Activated CD8-positive, alpha-beta memory T cell treated with anti-CD3 and anti-CD28 coated beads, Interleukin-2, amount 10 ng/mL, durations not matched to agents 7 days and 5 days (primary cell): ENCODE measurements around the gene RREB1. TPM values are rescaled to one million over a fixed set of nuclear protein-coding genes. Genes with fewer than 3 reads are reported as not detected.

Source experiments
- ATAC-seq: fragments of 150-1000 bp; cut with Tn5 transposase; one replicate; pipeline ENCODE4 v1.10.0; 2021; ENCODE audit warnings: moderate library complexity
- CTCF ChIA-PET: fragments of 350-600 bp; sonication (Branson Sonifier 250); formaldehyde crosslinking; loops from one replicate; lab custom pipeline; 2021; ENCODE audit warnings: antibody characterized with exemption; lab: Charles Lee
- DNase-seq: peaks from one replicate; pipeline ENCODE4 v3.0.0-alpha.2; 2020
- H3K27ac Mint-ChIP-seq: one replicate; pipeline ENCODE4 v1.8.0; 2021; ENCODE audit warnings: mild to moderate bottlenecking, mixed read lengths
- H3K27me3 Mint-ChIP-seq: one replicate; pipeline ENCODE4 v1.8.0; 2021; ENCODE audit warnings: mixed read lengths
- H3K36me3 Mint-ChIP-seq: one replicate; pipeline ENCODE4 v1.8.0; 2021; ENCODE audit warnings: mild to moderate bottlenecking, mixed read lengths
- H3K4me1 Mint-ChIP-seq: one replicate; pipeline ENCODE4 v1.8.0; 2021; ENCODE audit warnings: mixed read lengths
- H3K4me3 Mint-ChIP-seq: one replicate; pipeline ENCODE4 v1.8.0; 2021; ENCODE audit warnings: mild to moderate bottlenecking, moderate library complexity, mixed read lengths
- H3K9me3 Mint-ChIP-seq: one replicate; pipeline ENCODE4 v1.8.0; 2022; ENCODE audit warnings: low read depth, mixed read lengths
- total RNA-seq, 2 experiments: library from RNA; stranded (reverse); gene quantifications; one replicate each; pipeline ENCODE4 v1.2.3, GENCODE V29; 2021

RREB1 gene
- total RNA-seq, 2 experiments from 2014 or later = 20.6 to 24.6 TPM

DNA sequence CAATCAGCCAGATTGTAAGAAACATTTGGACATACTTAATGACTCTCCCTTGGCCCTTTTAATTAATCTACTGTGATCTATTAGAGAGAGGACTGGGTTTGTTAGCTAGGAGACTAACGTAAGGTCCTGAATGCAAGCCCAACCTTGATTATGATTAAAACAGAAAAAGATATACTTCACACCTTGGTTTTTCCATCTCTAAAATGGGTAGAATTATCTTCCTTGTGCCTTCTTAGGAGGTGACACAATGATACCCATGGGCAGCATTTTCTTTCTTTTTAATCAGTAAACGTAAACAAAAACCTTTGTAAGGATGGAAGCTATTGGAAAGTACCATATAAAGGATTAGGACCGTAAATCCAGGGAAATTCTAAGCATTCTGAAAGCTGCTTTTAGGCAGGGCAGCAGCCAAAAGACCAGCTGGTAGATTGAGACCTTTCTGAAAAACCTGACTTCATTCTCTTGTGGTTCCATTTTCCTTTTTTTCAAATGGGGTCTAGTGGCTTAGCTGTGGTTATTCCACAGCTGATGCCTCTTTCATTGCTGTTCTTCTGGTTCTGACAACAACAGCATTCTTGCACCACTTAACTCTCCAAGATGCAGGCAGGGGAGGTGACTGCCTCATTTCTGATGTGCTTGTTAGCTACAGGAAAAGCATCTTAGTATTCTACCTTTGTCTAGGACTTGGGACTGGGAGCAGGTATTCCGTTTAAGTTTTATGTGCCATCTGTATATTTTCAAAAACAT, 27.4 kb downstream of the RREB1 start:
- no peaks in the 10 kb centered on the region for H3K9me3 Mint-ChIP-seq

GRCh38 chr6:7135755-7136154, 28.0 kb downstream of the RREB1 start:
- peaks cover 7% of the 10 kb centered on the region for H3K36me3 Mint-ChIP-seq
- H3K4me3 Mint-ChIP-seq = no peak overlapping the region
- no peaks in the 10 kb centered on the region for H3K27me3 Mint-ChIP-seq
- no peaks in the 10 kb centered on the region for H3K9me3 Mint-ChIP-seq
- peaks cover 74% of the 10 kb centered on the region for H3K4me1 Mint-ChIP-seq
- ATAC-seq (no peak), DNase-seq (no peak)
- CTCF ChIA-PET = interaction anchor here (0.7 to 1.4 kb wide), 4 partner anchors 8 to 108 kb away, joined by 3 to 4 read pairs (median 4); partner anchors contain the start of gene RREB1
- H3K27ac Mint-ChIP-seq = no peak overlapping the region

More for the DNA sequence above, 27.4 kb downstream of the RREB1 start:
- DNase-seq (no peak), ATAC-seq (no peak)
- no peaks in the 10 kb centered on the region for H3K27me3 Mint-ChIP-seq
- no peak overlapping the region for H3K4me3 Mint-ChIP-seq
- H3K4me1 Mint-ChIP-seq = peaks cover 73% of the 10 kb centered on the region
- H3K27ac Mint-ChIP-seq = no peak overlapping the region
- CTCF ChIA-PET = interaction anchor here (0.7 to 1.4 kb wide), 4 partner anchors 9 to 108 kb away, joined by 3 to 4 read pairs (median 4); partner anchors contain the start of gene RREB1
- H3K36me3 Mint-ChIP-seq = peaks cover 7% of the 10 kb centered on the region

- no peak for ATAC-seq
- H3K27me3 Mint-ChIP-seq = no peaks in the 10 kb centered on the region
- peaks cover 7% of the 10 kb centered on the region for H3K36me3 Mint-ChIP-seq
- no peak for DNase-seq
- H3K9me3 Mint-ChIP-seq = no peaks in the 10 kb centered on the region
- CTCF ChIA-PET = interaction anchor here (0.6 to 4.1 kb wide), 4 partner anchors 20 to 92 kb away, joined by 3 to 28 read pairs (median 3); partner anchors contain the start of gene RREB1
- peak overlapping the region; percentile 60 for H3K4me3 Mint-ChIP-seq
- peak overlapping the region; percentile 92 for H3K27ac Mint-ChIP-seq
- peaks cover 74% of the 10 kb centered on the region for H3K4me1 Mint-ChIP-seq
Measured at GRCh38 chr6:7136859-7137334, 29.1 kb downstream of the RREB1 start.

GRCh38 chr6:7137335-7138045, 29.7 kb downstream of the RREB1 start:
- Mint-ChIP-seq H3K27me3 (no peaks in the 10 kb centered on the region), H3K4me1 (peaks cover 71% of the 10 kb centered on the region), H3K27ac (peak overlapping the region; percentile 92), H3K9me3 (no peaks in the 10 kb centered on the region), H3K4me3 (peak overlapping the region; percentile 60), H3K36me3 (peaks cover 5% of the 10 kb centered on the region)
- CTCF ChIA-PET = interaction anchor here (0.6 to 4.1 kb wide), 8 partner anchors 15 to 91 kb away, joined by 3 to 28 read pairs (median 3); partner anchors contain the start of gene RREB1
- ATAC-seq (peak; percentile 78), DNase-seq (peak; percentile 87)

- no peak for DNase-seq
- H3K27me3 Mint-ChIP-seq = no peaks in the 10 kb centered on the region
- CTCF ChIA-PET = interaction anchor here (0.6 to 4.1 kb wide), 8 partner anchors 9 to 58 kb away, joined by 3 to 28 read pairs (median 3); partner anchors contain the start of gene RREB1
- peak overlapping the region; percentile 92 for H3K27ac Mint-ChIP-seq
- peaks cover 1% of the 10 kb centered on the region for H3K36me3 Mint-ChIP-seq
- ATAC-seq = no peak
- peak overlapping the region; percentile 60 for H3K4me3 Mint-ChIP-seq
- peaks cover 70% of the 10 kb centered on the region for H3K4me1 Mint-ChIP-seq
- H3K9me3 Mint-ChIP-seq = no peaks in the 10 kb centered on the region
Measured at GRCh38 chr6:7138046-7138531, 30.3 kb downstream of the RREB1 start.

DNA sequence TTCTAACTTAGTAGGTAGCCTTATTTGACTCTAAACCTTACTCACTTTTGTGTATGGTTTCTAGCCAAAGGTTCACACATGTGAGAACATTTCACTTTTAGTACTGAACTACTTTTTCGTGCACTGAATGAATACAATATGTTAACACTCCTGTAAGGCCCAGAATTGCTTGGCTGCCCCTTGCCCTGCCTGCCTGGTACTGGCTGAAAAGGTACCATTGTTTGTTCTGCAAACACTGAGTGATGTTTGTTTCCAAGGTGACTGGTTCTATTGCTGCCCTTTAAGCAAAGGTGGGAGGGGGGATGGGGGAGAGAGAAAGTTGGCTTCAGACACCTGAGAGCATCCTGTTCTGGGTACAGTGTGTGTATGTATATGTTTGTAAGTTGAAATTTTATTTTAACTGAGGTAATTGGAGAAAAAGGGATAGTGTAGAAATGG, 31.2 kb downstream of the RREB1 start:
- CTCF ChIA-PET = interaction anchor here (0.9 to 4.1 kb wide), 4 partner anchors 8 to 51 kb away, joined by 3 to 28 read pairs (median 5); partner anchors contain the start of gene RREB1
- H3K4me1 Mint-ChIP-seq = peaks cover 65% of the 10 kb centered on the region
- H3K27ac Mint-ChIP-seq = peak overlapping the region; percentile 61
- DNase-seq (no peak), ATAC-seq (no peak)
- H3K4me3 Mint-ChIP-seq = peak overlapping the region; percentile 5
- H3K9me3 Mint-ChIP-seq = no peaks in the 10 kb centered on the region
- no peaks in the 10 kb centered on the region for H3K27me3 Mint-ChIP-seq
- H3K36me3 Mint-ChIP-seq = no peaks in the 10 kb centered on the region

GRCh38 chr6:7139835-7140470, 32.2 kb downstream of the RREB1 start:
- CTCF ChIA-PET = interaction anchor here (1.8 to 4.1 kb wide), 2 partner anchors 11 to 31 kb away, joined by 6 to 28 read pairs; partner anchors contain the start of gene RREB1
- peak overlapping the region; percentile 72 for H3K4me3 Mint-ChIP-seq
- DNase-seq (no peak), ATAC-seq (no peak)
- H3K9me3 Mint-ChIP-seq = no peaks in the 10 kb centered on the region
- no peaks in the 10 kb centered on the region for H3K27me3 Mint-ChIP-seq
- H3K36me3 Mint-ChIP-seq = peaks cover 1% of the 10 kb centered on the region
- H3K27ac Mint-ChIP-seq = peak overlapping the region; percentile 77
- H3K4me1 Mint-ChIP-seq = peaks cover 62% of the 10 kb centered on the region

DNA sequence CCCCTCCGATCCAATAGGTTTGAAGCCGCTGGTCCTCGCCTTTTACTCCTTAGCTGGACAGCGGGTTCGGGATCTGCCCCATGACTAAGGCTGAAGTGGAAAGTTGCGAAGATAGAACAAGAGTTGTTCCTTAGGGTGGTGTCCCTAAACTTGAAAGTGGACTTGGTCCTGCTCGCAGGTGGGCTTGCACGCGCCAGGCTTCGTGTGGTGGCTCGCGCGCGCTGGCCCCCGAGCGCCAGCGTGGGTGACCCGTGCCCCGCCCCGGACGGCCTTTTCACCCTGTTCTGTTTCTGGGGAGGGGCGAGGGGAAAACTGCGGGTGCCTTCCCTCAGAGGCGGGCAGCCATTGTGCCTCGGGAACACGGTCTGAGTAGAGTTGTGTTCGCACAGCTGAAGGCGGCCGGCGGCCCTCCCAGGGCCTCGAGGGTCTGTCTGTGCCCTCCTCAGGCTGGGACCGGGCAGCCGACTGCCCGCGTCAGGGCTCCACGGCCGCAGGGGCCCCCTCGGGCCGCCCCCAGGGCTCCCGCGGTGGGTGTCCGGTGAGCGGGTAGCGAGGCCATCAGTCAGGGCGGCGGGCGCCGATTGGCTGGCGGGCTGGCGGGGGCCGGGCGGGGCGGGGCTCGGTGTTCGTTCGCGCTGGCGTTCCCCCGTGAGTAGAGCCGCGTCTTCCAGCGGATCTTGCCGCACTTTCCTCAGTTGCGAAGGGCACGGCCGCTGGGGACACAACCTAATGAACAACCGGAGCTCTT, 33.0 kb downstream of the RREB1 start:
- Mint-ChIP-seq H3K36me3 (peaks cover 1% of the 10 kb centered on the region), H3K9me3 (no peaks in the 10 kb centered on the region), H3K27ac (peak overlapping the region; percentile 77), H3K4me1 (peaks cover 61% of the 10 kb centered on the region), H3K4me3 (peak overlapping the region; percentile 72), H3K27me3 (no peaks in the 10 kb centered on the region)
- DNase-seq (peak; percentile 84), ATAC-seq (peak; percentile 90)
- CTCF ChIA-PET = interaction anchor here (1.3 to 4.1 kb wide), 3 partner anchors 21 to 40 kb away, joined by 3 to 28 read pairs (median 3); partner anchors contain the start of gene RREB1

- H3K4me1 Mint-ChIP-seq = peaks cover 63% of the 10 kb centered on the region
Measured at GRCh38 chr6:7142228-7142801, 34.6 kb downstream of the RREB1 start.

GRCh38 chr6:7142918-7143475, 35.2 kb downstream of the RREB1 start:
- ATAC-seq (no peak), DNase-seq (peak; percentile 39)
- no peaks in the 10 kb centered on the region for H3K9me3 Mint-ChIP-seq
- H3K4me1 Mint-ChIP-seq = peaks cover 60% of the 10 kb centered on the region
- H3K4me3 Mint-ChIP-seq = no peak overlapping the region
- H3K27me3 Mint-ChIP-seq = no peaks in the 10 kb centered on the region
- H3K27ac Mint-ChIP-seq = no peak overlapping the region
- H3K36me3 Mint-ChIP-seq = peaks cover 1% of the 10 kb centered on the region
- CTCF ChIA-PET = interaction anchor here (1.0 to 1.3 kb wide), 2 partner anchors 10 to 13 kb away, joined by 3 read pairs; no protein-coding TSS in a partner anchor

More at GRCh38 chr6:7142228-7142801, 34.6 kb downstream of the RREB1 start:
- H3K27ac Mint-ChIP-seq = no peak overlapping the region
- H3K4me3 Mint-ChIP-seq = no peak overlapping the region
- CTCF ChIA-PET = interaction anchor here (1.3 to 1.4 kb wide), 3 partner anchors 11 to 42 kb away, joined by 3 read pairs; no protein-coding TSS in a partner anchor
- H3K9me3 Mint-ChIP-seq = no peaks in the 10 kb centered on the region
- ATAC-seq (no peak), DNase-seq (peak; percentile 39)
- H3K36me3 Mint-ChIP-seq = peaks cover 1% of the 10 kb centered on the region
- H3K27me3 Mint-ChIP-seq = no peaks in the 10 kb centered on the region

DNA sequence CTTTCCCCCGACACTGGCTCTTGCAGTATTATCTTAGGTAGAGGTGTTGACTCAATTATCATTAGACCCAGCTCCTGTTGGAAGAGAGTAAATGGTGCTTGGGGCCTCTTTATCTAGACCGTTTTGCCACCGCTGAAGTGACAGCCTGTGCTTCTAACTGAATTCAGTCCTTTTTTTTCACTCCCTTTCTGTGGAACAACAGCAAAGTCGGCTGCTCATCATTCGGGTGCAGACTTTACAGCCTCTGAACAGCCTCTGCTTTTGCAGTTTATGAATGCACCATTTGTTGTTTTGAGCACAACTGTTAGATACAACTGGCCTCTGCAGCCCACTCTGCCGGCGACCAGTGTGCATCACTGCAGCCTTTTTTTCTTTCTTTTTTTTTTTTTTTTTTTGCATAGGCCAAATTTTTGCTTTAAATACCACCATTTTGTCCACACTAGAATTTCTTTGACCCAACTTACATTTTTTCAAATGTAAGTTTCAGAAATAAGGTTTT, 35.8 kb downstream of the RREB1 start:
- Mint-ChIP-seq H3K9me3 (no peaks in the 10 kb centered on the region), H3K36me3 (peaks cover 1% of the 10 kb centered on the region), H3K4me3 (no peak overlapping the region), H3K4me1 (peaks cover 55% of the 10 kb centered on the region), H3K27me3 (no peaks in the 10 kb centered on the region), H3K27ac (no peak overlapping the region)
- ATAC-seq (no peak), DNase-seq (no peak)
- CTCF ChIA-PET = interaction anchor here (0.7 to 1.3 kb wide), 4 partner anchors 8 to 68 kb away, joined by 3 to 4 read pairs (median 3); no protein-coding TSS in a partner anchor
